Mesenchymal stem cell (in vitro differentiated cells and primary cell): Measurements from ENCODE around the gene PSMD3.

Experiments used
- DNase-seq: peaks from one replicate; pipeline ENCODE4 v3.0.0-alpha.2; 2013
- H2AFZ ChIP-seq: one replicate; pipeline ENCODE4 v1.6.1; 2013; ENCODE audit warnings: low read depth, mild to moderate bottlenecking, control low read depth, inconsistent platforms, low read length, moderate library complexity
- H2AK5ac ChIP-seq: 2 replicates; pipeline ENCODE4 v1.6.1; 2013; ENCODE audit warnings: low read length, moderate library complexity, mild to moderate bottlenecking, inconsistent platforms; ENCODE audit not compliant: severe bottlenecking
- H2BK120ac ChIP-seq: one replicate; pipeline ENCODE4 v1.6.1; 2013; ENCODE audit warnings: low read depth, mild to moderate bottlenecking, inconsistent platforms, low read length, moderate library complexity
- H2BK12ac ChIP-seq, 2 experiments: one replicate each; pipeline ENCODE4 v1.6.1; 2013; ENCODE audit warnings: inconsistent platforms in 2 of 2, low read length in 2 of 2, mild to moderate bottlenecking in 2 of 2, moderate library complexity in 2 of 2, control low read depth in 1 of 2
- H2BK15ac ChIP-seq: one replicate; pipeline ENCODE4 v1.6.1; 2013; ENCODE audit warnings: mild to moderate bottlenecking, low read depth, inconsistent platforms; ENCODE audit not compliant: poor library complexity, severe bottlenecking
- H2BK5ac ChIP-seq: 2 replicates; pipeline ENCODE4 v1.6.1; 2013; ENCODE audit warnings: low read depth, mild to moderate bottlenecking, low read length, control low read depth, inconsistent platforms; ENCODE audit not compliant: poor library complexity, severe bottlenecking
- H3K14ac ChIP-seq, 2 experiments: one replicate each; pipeline ENCODE4 v1.6.1; 2013; ENCODE audit warnings: inconsistent platforms in 2 of 2, low read length in 2 of 2, control low read depth in 1 of 2, mild to moderate bottlenecking in 1 of 2, moderate library complexity in 1 of 2
- H3K18ac ChIP-seq, 2 experiments: one replicate each; pipeline ENCODE4 v1.6.1; 2013; ENCODE audit warnings: inconsistent platforms in 2 of 2, low read length in 2 of 2, control low read depth in 1 of 2, low read depth in 1 of 2, mild to moderate bottlenecking in 1 of 2
- H3K23ac ChIP-seq, 2 experiments: one replicate each; pipeline ENCODE4 v1.6.1; 2013; ENCODE audit warnings: inconsistent platforms in 2 of 2, low read length in 2 of 2, mild to moderate bottlenecking in 2 of 2, moderate library complexity in 2 of 2, control low read depth in 1 of 2
- H3K27ac ChIP-seq: 2 replicates; pipeline ENCODE4 v1.5.1; 2013; ENCODE audit warnings: mild to moderate bottlenecking, moderate library complexity, low read length, control low read depth, inconsistent platforms; ENCODE audit not compliant: poor library complexity, severe bottlenecking
- H3K27me3 ChIP-seq, 2 experiments: 2 replicates each; pipeline versions ENCODE4 v1.6.1 to v1.7.0; 2013; ENCODE audit warnings: low read length in 2 of 2, mild to moderate bottlenecking in 2 of 2, moderate library complexity in 2 of 2, control low read depth in 1 of 2, inconsistent platforms in 1 of 2; ENCODE audit not compliant: control insufficient read depth in 1 of 2, insufficient read depth in 1 of 2
- H3K36me3 ChIP-seq, 2 experiments: 2 replicates each; pipeline versions ENCODE4 v1.6.1 to v1.7.0; 2013; ENCODE audit warnings: low read length in 2 of 2, control low read depth in 1 of 2, inconsistent platforms in 1 of 2, low read depth in 1 of 2, mild to moderate bottlenecking in 1 of 2; ENCODE audit not compliant: insufficient read depth in 2 of 2, control insufficient read depth in 1 of 2
- H3K4ac ChIP-seq, 2 experiments: one replicate each; pipeline ENCODE4 v1.6.1; 2013; ENCODE audit warnings: inconsistent platforms in 2 of 2, low read length in 2 of 2, mild to moderate bottlenecking in 2 of 2, moderate library complexity in 2 of 2, control low read depth in 1 of 2, low read depth in 1 of 2
- H3K4me1 ChIP-seq: 2 replicates; pipeline ENCODE4 v1.6.1; 2013; ENCODE audit warnings: low read depth, low read length, control low read depth; ENCODE audit not compliant: control insufficient read depth, insufficient read depth
- H3K4me2 ChIP-seq: 2 replicates; pipeline ENCODE4 v1.6.1; 2013; ENCODE audit warnings: low read length, mild to moderate bottlenecking, inconsistent platforms; ENCODE audit not compliant: poor library complexity, severe bottlenecking
- H3K4me3 ChIP-seq, 2 experiments: 2 replicates each; pipeline versions ENCODE4 v1.5.1 to v1.7.0; 2013; ENCODE audit warnings: low read length in 2 of 2, mild to moderate bottlenecking in 2 of 2, control low read depth in 1 of 2, low read depth in 1 of 2; ENCODE audit not compliant: insufficient read depth in 1 of 2
- H3K79me1 ChIP-seq: replicated peaks from 2 replicates; pipeline ENCODE4 v1.6.1; 2013; ENCODE audit warnings: mild to moderate bottlenecking, control low read depth, low read length, inconsistent platforms; ENCODE audit not compliant: poor library complexity, severe bottlenecking
- H3K9ac ChIP-seq: 2 replicates; pipeline ENCODE4 v1.7.0; 2013; ENCODE audit warnings: mild to moderate bottlenecking, low read length, moderate library complexity
- H3K9me3 ChIP-seq: 2 replicates; pipeline ENCODE4 v1.7.0; 2013; ENCODE audit warnings: mild to moderate bottlenecking, low read length; ENCODE audit not compliant: control insufficient read depth
- H4K8ac ChIP-seq: one replicate; pipeline ENCODE4 v1.6.1; 2013; ENCODE audit warnings: inconsistent platforms, mild to moderate bottlenecking, low read length, moderate library complexity
- H4K91ac ChIP-seq: one replicate; pipeline ENCODE4 v1.6.1; 2013; ENCODE audit warnings: mild to moderate bottlenecking, low read length, inconsistent platforms
- WGBS: methylation state at CpG from one replicate; pipeline ENCODE4 v1.1.7; 2013; ENCODE audit warnings: mixed read lengths; 5-methylcytosine and 5-hydroxymethylcytosine counted together

The PSMD3 gene

DNA sequence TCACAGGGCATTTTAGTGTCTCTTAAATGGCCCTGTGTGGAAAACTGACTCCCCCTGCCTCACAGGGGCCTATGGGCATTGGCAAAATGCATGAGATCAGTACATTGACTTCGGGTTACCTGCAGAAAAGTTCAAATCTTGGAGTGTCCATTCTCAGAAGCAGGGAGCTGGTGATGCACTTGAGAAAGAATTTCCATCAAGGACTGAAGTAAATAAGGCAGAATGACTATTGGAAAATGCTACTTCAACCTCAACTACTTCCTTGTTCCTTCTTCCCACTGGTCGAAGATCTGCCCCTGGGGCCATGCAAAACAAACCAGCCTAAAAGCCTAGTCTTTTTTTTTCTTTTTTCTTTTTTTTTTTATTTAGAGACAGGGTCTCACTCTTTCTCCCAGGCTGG, 31.6 kb upstream of the PSMD3 start:
- no peak overlapping the region for H3K23ac ChIP-seq
- H2BK12ac ChIP-seq: no peak overlapping the region
- no peak overlapping the region for H3K9ac ChIP-seq
- no peak overlapping the region for H2AFZ ChIP-seq
- 90% methylated on average over 2 of the region's 2 CpGs for WGBS
- H3K4me3 ChIP-seq: no peak overlapping the region
- H4K8ac ChIP-seq: no peak overlapping the region
- H3K4ac ChIP-seq: no peak overlapping the region
- H2BK120ac ChIP-seq: no peak overlapping the region
- H2AK5ac ChIP-seq: no peak overlapping the region
- no peak overlapping the region for H3K4me2 ChIP-seq
- peaks cover 9% of the 10 kb centered on the region for H3K4me1 ChIP-seq
- H3K27me3 ChIP-seq: peaks cover 0 to 6% of the 10 kb centered on the region in 2 experiments
- H3K27ac ChIP-seq: no peak overlapping the region
- DNase-seq: no peak
- no peak overlapping the region for H2BK5ac ChIP-seq
- H2BK15ac ChIP-seq: no peak overlapping the region
- H3K36me3 ChIP-seq: no peaks in the 10 kb centered on the region
- H3K79me1 ChIP-seq: no peaks in the 10 kb centered on the region
- H4K91ac ChIP-seq: no peak overlapping the region
- no peak overlapping the region for H3K18ac ChIP-seq
- H3K9me3 ChIP-seq: no peaks in the 10 kb centered on the region
- H3K14ac ChIP-seq: no peak overlapping the region

DNA sequence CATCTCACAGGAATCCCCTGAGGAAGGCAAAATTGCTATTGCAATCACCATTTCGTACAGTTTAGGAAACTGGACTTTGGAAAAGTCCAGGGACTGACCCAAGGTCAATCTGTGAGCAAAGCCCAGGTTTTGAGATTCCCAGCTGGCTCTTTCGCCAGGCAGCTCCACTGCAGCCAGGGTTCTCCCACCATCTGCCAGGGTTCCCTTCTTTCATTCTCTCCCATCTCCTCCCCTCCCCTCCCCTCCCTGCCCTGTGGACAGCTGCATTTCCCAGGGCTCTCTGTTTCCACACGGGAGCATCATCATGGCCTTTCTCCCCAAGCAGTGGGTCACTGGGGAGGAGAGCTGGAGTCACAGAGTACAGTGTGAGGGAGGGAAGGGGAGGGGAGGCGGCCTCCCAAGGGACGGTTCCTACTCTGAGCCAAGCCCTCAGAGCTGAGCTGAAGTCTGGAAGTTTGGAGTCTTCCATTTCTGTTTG, 29.7 kb upstream of the PSMD3 start:
- no peak overlapping the region for H3K9ac ChIP-seq
- H3K27me3 ChIP-seq: peaks cover 0 to 6% of the 10 kb centered on the region in 2 experiments
- H3K9me3 ChIP-seq: no peaks in the 10 kb centered on the region
- no peak overlapping the region for H2AFZ ChIP-seq
- H3K18ac ChIP-seq: no peak overlapping the region
- H3K4me1 ChIP-seq: peaks cover 9% of the 10 kb centered on the region
- H3K23ac ChIP-seq: no peak overlapping the region
- no peak overlapping the region for H3K4ac ChIP-seq
- 83% methylated on average over 3 of the region's 5 CpGs for WGBS
- DNase-seq: peak; percentile 28
- no peak overlapping the region for H2BK15ac ChIP-seq
- H2BK5ac ChIP-seq: no peak overlapping the region
- no peak overlapping the region for H3K27ac ChIP-seq
- no peak overlapping the region for H3K4me2 ChIP-seq
- H3K14ac ChIP-seq: no peak overlapping the region
- H4K8ac ChIP-seq: no peak overlapping the region
- no peaks in the 10 kb centered on the region for H3K36me3 ChIP-seq
- H4K91ac ChIP-seq: no peak overlapping the region
- no peak overlapping the region for H3K4me3 ChIP-seq
- H2BK120ac ChIP-seq: no peak overlapping the region
- no peaks in the 10 kb centered on the region for H3K79me1 ChIP-seq
- no peak overlapping the region for H2BK12ac ChIP-seq
- no peak overlapping the region for H2AK5ac ChIP-seq

GRCh38 chr17:39951924-39952679, 28.5 kb upstream of the PSMD3 start:
- Histone ChIP-seq H3K18ac (peak overlapping the region in 1 of 2 experiments; percentile 91), H3K9me3 (no peaks in the 10 kb centered on the region), H4K91ac (no peak overlapping the region), H2BK15ac (no peak overlapping the region), H3K9ac (peak overlapping the region; percentile 64), H2BK120ac (no peak overlapping the region), H3K23ac (peak overlapping the region in 1 of 2 experiments; percentile 20), H3K27me3 (no peaks in the 10 kb centered on the region), H2BK12ac (peak overlapping the region in 1 of 2 experiments; percentile 84), H4K8ac (no peak overlapping the region), H2BK5ac (no peak overlapping the region), H3K36me3 (no peaks in the 10 kb centered on the region), H3K79me1 (no peaks in the 10 kb centered on the region), H3K4ac (peak overlapping the region in 1 of 2 experiments; percentile 2), H2AK5ac (peak overlapping the region; percentile 9), H2AFZ (peak overlapping the region; percentile 70), H3K27ac (no peak overlapping the region), H3K4me3 (peak overlapping the region; percentile 40 to 71), H3K14ac (no peak overlapping the region), H3K4me1 (peaks cover 9% of the 10 kb centered on the region), H3K4me2 (peak overlapping the region; percentile 82)
- no peak for DNase-seq
- 59% methylated on average over 20 of the region's 22 CpGs for WGBS

DNA sequence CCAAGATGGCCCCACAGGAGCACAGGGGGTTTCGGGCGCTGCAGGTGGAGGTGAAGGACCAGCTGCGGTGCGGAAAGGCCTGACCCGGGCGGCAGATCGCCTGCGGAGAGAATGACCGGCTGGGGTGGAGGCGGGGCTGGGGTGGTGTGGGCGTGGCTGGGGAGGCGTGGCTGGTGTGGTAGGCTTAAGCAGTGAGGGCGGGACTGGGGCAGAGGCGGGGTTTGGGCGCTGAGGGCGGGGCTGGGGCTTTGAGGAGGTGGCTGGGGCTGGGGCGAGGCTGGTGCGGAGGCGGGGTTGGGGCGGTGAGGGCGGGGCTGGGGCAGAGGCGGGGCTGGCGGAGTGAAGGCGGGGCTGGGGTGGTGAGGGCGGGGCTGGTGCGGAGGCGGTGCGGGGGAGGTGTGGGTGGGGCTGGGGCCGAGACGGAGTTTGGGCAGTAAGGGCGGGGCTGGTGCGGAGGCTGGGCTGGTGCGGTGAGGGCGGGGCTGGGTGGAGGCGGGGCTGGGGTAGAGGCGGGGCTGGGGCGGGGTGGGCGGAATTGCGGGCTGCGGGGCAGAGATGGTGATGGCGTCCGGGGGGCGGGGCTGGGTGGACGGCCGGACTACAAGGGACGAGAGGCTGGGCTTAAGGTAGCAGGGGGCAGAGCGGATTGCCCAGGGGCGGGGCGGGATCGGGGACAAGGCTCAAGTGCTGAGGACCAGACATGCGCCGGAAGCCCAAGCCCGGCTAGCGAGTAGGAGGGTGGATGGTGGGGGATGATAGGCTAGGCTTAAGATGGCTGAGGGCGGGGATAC, 27.7 kb upstream of the PSMD3 start:
- H3K4ac ChIP-seq: peak overlapping the region in 1 of 2 experiments; percentile 2
- peak overlapping the region; percentile 72 for H3K9ac ChIP-seq
- no peaks in the 10 kb centered on the region for H3K36me3 ChIP-seq
- H2AK5ac ChIP-seq: no peak overlapping the region
- H3K18ac ChIP-seq: peak overlapping the region in 1 of 2 experiments; percentile 91
- H4K91ac ChIP-seq: no peak overlapping the region
- DNase-seq: peak; percentile 94
- no peaks in the 10 kb centered on the region for H3K9me3 ChIP-seq
- peak overlapping the region; percentile 86 for H4K8ac ChIP-seq
- H3K4me1 ChIP-seq: peaks cover 9% of the 10 kb centered on the region
- H3K14ac ChIP-seq: no peak overlapping the region
- H2BK5ac ChIP-seq: no peak overlapping the region
- WGBS: 1% methylated on average over 36 of the region's 55 CpGs
- H2BK120ac ChIP-seq: no peak overlapping the region
- peak overlapping the region; percentile 29 for H2BK15ac ChIP-seq
- no peak overlapping the region for H3K23ac ChIP-seq
- no peaks in the 10 kb centered on the region for H3K27me3 ChIP-seq
- peak overlapping the region; percentile 99 for H2AFZ ChIP-seq
- no peak overlapping the region for H3K27ac ChIP-seq
- peak overlapping the region; percentile 82 for H3K4me2 ChIP-seq
- H3K4me3 ChIP-seq: peak overlapping the region; percentile 40 to 74
- H2BK12ac ChIP-seq: peak overlapping the region; percentile 49 to 84
- H3K79me1 ChIP-seq: no peaks in the 10 kb centered on the region
